Endothelial cell of umbilical vein (primary cell): ENCODE data around the gene SYTL3. TPM values are rescaled to one million over a fixed set of nuclear protein-coding genes. Genes with fewer than 3 reads are reported as not detected.

Experiments
- BruUV-seq: library from RNA; stranded (reverse); fragments of 400-500 nt; replicated peaks from 2 replicates; lab custom pipeline; 2021; lab: Mats Ljungman, UMichigan
- CTCF ChIA-PET: fragments of 300-600, 350-600 bp; sonication (Branson Sonifier 250); formaldehyde crosslinking; loops from one replicate; lab custom pipeline; 2021; ENCODE audit warnings: antibody characterized with exemption, inconsistent platforms; lab: Charles Lee
- POLR2A ChIA-PET: fragments of 300-600, 350-600 bp; sonication (Branson Sonifier 250); formaldehyde crosslinking; loops from one replicate; lab custom pipeline; 2021; ENCODE audit warnings: antibody characterized with exemption, inconsistent platforms; lab: Charles Lee
- DNase-seq: peaks from one replicate; pipeline ENCODE4 v3.0.0-alpha.2; 2011; ENCODE audit warnings: low read depth, low spot score
- FAIRE-seq: peaks from 2 replicates; lab custom pipeline; 2011; peaks lifted over from hg19 to GRCh38; lab: Jason Lieb, UNC
- H2AFZ ChIP-seq: 2 replicates; pipeline ENCODE4 v1.6.0; 2012; ENCODE audit warnings: low read depth, low read length, control low read depth, inconsistent platforms
- H3K27ac ChIP-seq: 2 replicates; pipeline ENCODE4 v1.5.1; 2011; ENCODE audit warnings: low read depth, mild to moderate bottlenecking, control low read depth, low read length, moderate library complexity; ENCODE audit not compliant: insufficient read depth
- H3K27me3 ChIP-seq, 2 experiments: 2 replicates each; pipeline versions ENCODE4 v1.6.0 to v1.6.1; 2011; ENCODE audit warnings: low read length in 2 of 2, mixed read lengths in 1 of 2; ENCODE audit not compliant: control insufficient read depth in 2 of 2, insufficient read depth in 2 of 2
- H3K36me3 ChIP-seq, 2 experiments: 2 replicates in 1 of 2; 3 replicates in 1 of 2; pipeline ENCODE4 v1.5.1; 2011; ENCODE audit warnings: low read length in 2 of 2, mild to moderate bottlenecking in 1 of 2, moderate library complexity in 1 of 2; ENCODE audit not compliant: control insufficient read depth in 2 of 2, insufficient read depth in 2 of 2; ENCODE audit errors: extremely low read depth in 1 of 2
- H3K4me1 ChIP-seq: 3 replicates; pipeline ENCODE4 v1.5.1; 2011; ENCODE audit warnings: mild to moderate bottlenecking, low read length; ENCODE audit not compliant: control insufficient read depth, insufficient read depth; ENCODE audit errors: extremely low read depth
- H3K4me2 ChIP-seq: 2 replicates; pipeline ENCODE4 v1.6.1; 2011; ENCODE audit warnings: low read length, control low read depth, mixed read lengths; ENCODE audit not compliant: insufficient read depth
- H3K4me3 ChIP-seq, 3 experiments: fragments of 200-600 bp in 1 of 3; sonication (generic), shearing (Covaris generic) in 1 of 3; replicated peaks in 1 of 3; 2 replicates each; pipeline ENCODE4 v1.5.1; 2011 to 2016; ENCODE audit warnings: control low read depth in 3 of 3, low read length in 3 of 3, mild to moderate bottlenecking in 2 of 3, inconsistent platforms in 1 of 3, low read depth in 1 of 3, moderate library complexity in 1 of 3; ENCODE audit not compliant: insufficient read depth in 1 of 3
- H3K79me2 ChIP-seq: 2 replicates; pipeline ENCODE4 v1.6.0; 2012; ENCODE audit warnings: low read length, inconsistent platforms; ENCODE audit not compliant: control insufficient read depth, insufficient read depth
- H3K9ac ChIP-seq: replicated peaks from 2 replicates; pipeline ENCODE3; 2011; ENCODE audit warnings: low read length, control low read depth; ENCODE audit not compliant: insufficient read depth; ENCODE audit errors: extremely low read depth
- H3K9me1 ChIP-seq: replicated peaks from 3 replicates; pipeline ENCODE4 v1.6.0; 2011; ENCODE audit warnings: mild to moderate bottlenecking, low read length; ENCODE audit not compliant: control insufficient read depth, insufficient read depth; ENCODE audit errors: extremely low read depth
- H3K9me3 ChIP-seq: replicated peaks from 2 replicates; pipeline ENCODE4 v1.5.1; 2012; ENCODE audit warnings: low read length, inconsistent platforms; ENCODE audit not compliant: control insufficient read depth, insufficient read depth
- H4K20me1 ChIP-seq: replicated peaks from 2 replicates; pipeline ENCODE3; 2011; ENCODE audit warnings: mild to moderate bottlenecking, low read length; ENCODE audit not compliant: control insufficient read depth, insufficient read depth; ENCODE audit errors: extremely low read depth
- EZH2 ChIP-seq: IDR thresholded peaks from 2 replicates; pipeline ENCODE4 v1.6.1; 2012; ENCODE audit warnings: borderline replicate concordance, low read depth, mild to moderate bottlenecking, moderate library complexity, low read length, inconsistent platforms; ENCODE audit not compliant: severe bottlenecking
- FOS ChIP-seq: IDR thresholded peaks from 2 replicates; pipeline ENCODE4 v1.6.1; 2011; ENCODE audit warnings: mild to moderate bottlenecking, low read length, moderate library complexity, borderline replicate concordance; ENCODE audit not compliant: insufficient read depth
- GATA2 ChIP-seq: IDR thresholded peaks from 2 replicates; pipeline ENCODE4 v1.7.0; 2011; ENCODE audit warnings: low read depth, mild to moderate bottlenecking, moderate library complexity, mixed read lengths, low read length; ENCODE audit not compliant: insufficient read length, insufficient read depth
- JUN ChIP-seq: IDR thresholded peaks from 2 replicates; pipeline ENCODE4 v1.6.1; 2011; ENCODE audit warnings: borderline replicate concordance, low read depth; ENCODE audit not compliant: insufficient read length, insufficient read depth
- MYC ChIP-seq: IDR thresholded peaks from one replicate; pipeline ENCODE4 v1.6.1; 2011; ENCODE audit warnings: mild to moderate bottlenecking, low read depth, low read length
- POLR2A ChIP-seq: IDR thresholded peaks from 2 replicates; pipeline ENCODE4 v1.6.1; 2012; ENCODE audit warnings: low read depth, mild to moderate bottlenecking, control low read depth, low read length
- POLR2AphosphoS5 ChIP-seq: IDR thresholded peaks from 2 replicates; pipeline ENCODE4 v1.6.1; 2012; ENCODE audit warnings: low read depth, mild to moderate bottlenecking, control low read depth, low read length, moderate library complexity; ENCODE audit not compliant: insufficient read depth
- dilution Hi-C: fragments of 300-500 bp; cut with MboI; formaldehyde crosslinking; loops from one replicate; pipeline ENCODE4 v1.15.0; 2019; ENCODE audit warnings: low sequenced_read_pairs; ENCODE audit not compliant: extremely low pct_ligation_motif_present
- intact Hi-C: fragments of 100-400 bp; cut with micrococcal nuclease; formaldehyde crosslinking; loops from one replicate; pipeline ENCODE4 v1.10.0; 2022
- polyA plus RNA-seq, 4 experiments: library from polyadenylated mRNA; depleted of rRNA in 3 of 4; stranded (reverse) in 3 of 4; unstranded in 1 of 4; fragments of >200 nt; gene quantifications; 2 replicates each; pipeline versions ENCODE4 v1.2.1 to v1.2.3, GENCODE V29; 2011 to 2012; ENCODE audit warnings: missing spikeins in 1 of 4
- total RNA-seq: library from RNA; stranded (reverse); gene quantifications from 2 replicates; pipeline ENCODE4 v1.2.3, GENCODE V29; 2021
- TF ChIP-seq, protein P1 (sequence below): IDR thresholded peaks from 2 replicates; pipeline ENCODE4 v1.6.1; 2011; ENCODE audit not compliant: insufficient read depth, insufficient read length
- TF ChIP-seq, protein P2 (sequence below), 2 donors: IDR thresholded peaks; 1 replicate in 1 of 2; 2 replicates in 1 of 2; pipeline ENCODE4 v1.5.1; 2011; ENCODE audit warnings: low read length in 2 of 2, mild to moderate bottlenecking in 2 of 2, moderate library complexity in 2 of 2, control low read depth in 1 of 2, inconsistent platforms in 1 of 2, low read depth in 1 of 2; ENCODE audit not compliant: insufficient read depth in 1 of 2; ENCODE audit errors: extremely low read depth in 1 of 2

SYTL3 gene
- total and polyA plus RNA-seq, 2 donors (not counting 3 experiments of a cell fraction or from before 2014, with no cell fraction given) = 0.59 to 0.77 TPM

DNA sequence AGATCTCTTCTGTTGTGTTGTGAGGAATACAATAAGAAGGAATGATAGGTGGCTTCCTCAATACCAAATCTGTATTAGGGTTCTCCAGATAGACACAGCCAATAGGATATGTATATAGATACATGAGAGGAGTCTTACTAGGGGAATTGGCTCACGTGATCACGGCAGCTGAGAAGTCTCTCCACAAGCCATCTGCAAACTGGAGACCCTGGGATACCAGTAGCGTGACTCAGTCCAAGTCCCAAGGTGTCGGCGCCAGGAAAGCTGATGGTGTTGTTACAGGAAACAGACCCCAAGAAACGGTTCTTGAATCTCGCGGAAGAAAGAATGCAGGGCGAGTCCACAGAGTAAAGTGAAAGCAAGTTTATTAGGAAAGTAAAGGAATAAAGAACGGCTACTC lies 61.4 kb downstream of the SYTL3 start:
- CTCF ChIA-PET = interaction anchor here (0.6 to 1.2 kb wide), 2 partner anchors 32 to 82 kb away, joined by 3 to 5 read pairs; no protein-coding TSS in a partner anchor
- Histone ChIP-seq H3K27me3 (no peaks in the 10 kb centered on the region), H3K4me2 (no peak overlapping the region), H2AFZ (no peak overlapping the region), H3K9ac (no peak overlapping the region), H4K20me1 (no peaks in the 10 kb centered on the region), H3K4me1 (peaks cover 19% of the 10 kb centered on the region), H3K27ac (no peak overlapping the region), H3K4me3 (no peak overlapping the region), H3K9me3 (no peaks in the 10 kb centered on the region), H3K79me2 (no peaks in the 10 kb centered on the region), H3K9me1 (no peaks in the 10 kb centered on the region), H3K36me3 (no peaks in the 10 kb centered on the region)
- DNase-seq (no peak), FAIRE-seq (no peak)
- dilution Hi-C loops = no loop called here
- POLR2A ChIA-PET = no interaction called here
- intact Hi-C loops = no loop called here
- TF ChIP-seq, protein P1, sequence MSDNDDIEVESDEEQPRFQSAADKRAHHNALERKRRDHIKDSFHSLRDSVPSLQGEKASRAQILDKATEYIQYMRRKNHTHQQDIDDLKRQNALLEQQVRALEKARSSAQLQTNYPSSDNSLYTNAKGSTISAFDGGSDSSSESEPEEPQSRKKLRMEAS = no peak
- TF ChIP-seq POLR2AphosphoS5 = no peak
- no peak for TF ChIP-seq FOS
- TF ChIP-seq MYC = no peak
- TF ChIP-seq, protein P2, sequence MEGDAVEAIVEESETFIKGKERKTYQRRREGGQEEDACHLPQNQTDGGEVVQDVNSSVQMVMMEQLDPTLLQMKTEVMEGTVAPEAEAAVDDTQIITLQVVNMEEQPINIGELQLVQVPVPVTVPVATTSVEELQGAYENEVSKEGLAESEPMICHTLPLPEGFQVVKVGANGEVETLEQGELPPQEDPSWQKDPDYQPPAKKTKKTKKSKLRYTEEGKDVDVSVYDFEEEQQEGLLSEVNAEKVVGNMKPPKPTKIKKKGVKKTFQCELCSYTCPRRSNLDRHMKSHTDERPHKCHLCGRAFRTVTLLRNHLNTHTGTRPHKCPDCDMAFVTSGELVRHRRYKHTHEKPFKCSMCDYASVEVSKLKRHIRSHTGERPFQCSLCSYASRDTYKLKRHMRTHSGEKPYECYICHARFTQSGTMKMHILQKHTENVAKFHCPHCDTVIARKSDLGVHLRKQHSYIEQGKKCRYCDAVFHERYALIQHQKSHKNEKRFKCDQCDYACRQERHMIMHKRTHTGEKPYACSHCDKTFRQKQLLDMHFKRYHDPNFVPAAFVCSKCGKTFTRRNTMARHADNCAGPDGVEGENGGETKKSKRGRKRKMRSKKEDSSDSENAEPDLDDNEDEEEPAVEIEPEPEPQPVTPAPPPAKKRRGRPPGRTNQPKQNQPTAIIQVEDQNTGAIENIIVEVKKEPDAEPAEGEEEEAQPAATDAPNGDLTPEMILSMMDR (IDR thresholded peaks at IDR 0.05; ENCODE audit: extremely low read depth in 1 of 2, insufficient read depth in 1 of 2, low read depth in 1 of 2, low read length in 2 of 2) = no peak
- TF ChIP-seq EZH2 = no peak
- no peak for TF ChIP-seq JUN
- TF ChIP-seq POLR2A = no peak
- no peak for TF ChIP-seq GATA2
- no TSS peak for BruUV-seq
